22Rv1 (cell line): Measurements from ENCODE around the gene AQP1.
A peak's percentile ranks its signal among the peaks of the same experiment; 100 is the strongest.

ENCODE experiments used
- H3K27ac ChIP-seq: fragments of 450-650 bp; 2 replicates; pipeline ENCODE4 v1.5.1; 2017
- CTCF ChIP-seq: fragments of 450-650 bp; IDR thresholded peaks from 2 replicates; pipeline ENCODE4 v1.5.1; 2017; ENCODE audit warnings: mild to moderate bottlenecking
- ZFX ChIP-seq: fragments of 450-650 bp; IDR thresholded peaks from 2 replicates; pipeline ENCODE4 v1.6.1; 2017; ENCODE audit warnings: antibody characterized with exemption, borderline replicate concordance

AQP1 gene

GRCh38 chr7:30973791-30974604, 62.3 kb downstream of the AQP1 start:
- H3K27ac ChIP-seq, result no peak overlapping the region
- TF ChIP-seq ZFX (no peak), CTCF (no peak)

- TF ChIP-seq ZFX, result no peak
- TF ChIP-seq CTCF, result peak; percentile 93
- no peak overlapping the region for H3K27ac ChIP-seq
Measured at GRCh38 chr7:30974605-30975255, 63.1 kb downstream of the AQP1 start.
